Osteocyte (in vitro differentiated cells): ENCODE data around the gene TBC1D1. TPM values are rescaled to one million over a fixed set of nuclear protein-coding genes. Genes with fewer than 3 reads are reported as not detected.

Experiments
- DNase-seq: peaks from one replicate; pipeline ENCODE4 v3.0.0; 2021; ENCODE audit warnings: mixed read lengths; ENCODE audit not compliant: unreplicated experiment; ENCODE audit errors: extremely low spot score
- H3K27ac Mint-ChIP-seq: one replicate; pipeline ENCODE4 v1.8.0; 2021; ENCODE audit warnings: mild to moderate bottlenecking, mixed read lengths; ENCODE audit not compliant: unreplicated experiment
- H3K27me3 Mint-ChIP-seq: one replicate; pipeline ENCODE4 v1.8.0; 2021; ENCODE audit warnings: mixed read lengths; ENCODE audit not compliant: unreplicated experiment
- H3K36me3 Mint-ChIP-seq: one replicate; pipeline ENCODE4 v1.8.0; 2021; ENCODE audit warnings: mixed read lengths; ENCODE audit not compliant: unreplicated experiment
- H3K4me1 Mint-ChIP-seq: one replicate; pipeline ENCODE4 v1.8.0; 2021; ENCODE audit warnings: mixed read lengths; ENCODE audit not compliant: unreplicated experiment
- H3K4me3 Mint-ChIP-seq: one replicate; pipeline ENCODE4 v1.8.0; 2021; ENCODE audit warnings: mild to moderate bottlenecking, moderate library complexity, mixed read lengths; ENCODE audit not compliant: unreplicated experiment
- H3K9me3 Mint-ChIP-seq: one replicate; pipeline ENCODE4 v1.8.0; 2021; ENCODE audit warnings: mixed read lengths; ENCODE audit not compliant: unreplicated experiment
- total RNA-seq: library from RNA; stranded (reverse); gene quantifications from 2 replicates; pipeline ENCODE4 v1.2.1, GENCODE V29; 2021
- TF ChIP-seq, protein P1 (sequence below): fragments of 200-600 bp; sonication (generic); IDR thresholded peaks from 2 replicates; pipeline ENCODE4 v1.5.0; 2021; ENCODE audit warnings: antibody characterized with exemption, mild to moderate bottlenecking, moderate library complexity

Gene TBC1D1
- total RNA-seq, 1 donor from 2014 or later: 46.2 TPM

DNA sequence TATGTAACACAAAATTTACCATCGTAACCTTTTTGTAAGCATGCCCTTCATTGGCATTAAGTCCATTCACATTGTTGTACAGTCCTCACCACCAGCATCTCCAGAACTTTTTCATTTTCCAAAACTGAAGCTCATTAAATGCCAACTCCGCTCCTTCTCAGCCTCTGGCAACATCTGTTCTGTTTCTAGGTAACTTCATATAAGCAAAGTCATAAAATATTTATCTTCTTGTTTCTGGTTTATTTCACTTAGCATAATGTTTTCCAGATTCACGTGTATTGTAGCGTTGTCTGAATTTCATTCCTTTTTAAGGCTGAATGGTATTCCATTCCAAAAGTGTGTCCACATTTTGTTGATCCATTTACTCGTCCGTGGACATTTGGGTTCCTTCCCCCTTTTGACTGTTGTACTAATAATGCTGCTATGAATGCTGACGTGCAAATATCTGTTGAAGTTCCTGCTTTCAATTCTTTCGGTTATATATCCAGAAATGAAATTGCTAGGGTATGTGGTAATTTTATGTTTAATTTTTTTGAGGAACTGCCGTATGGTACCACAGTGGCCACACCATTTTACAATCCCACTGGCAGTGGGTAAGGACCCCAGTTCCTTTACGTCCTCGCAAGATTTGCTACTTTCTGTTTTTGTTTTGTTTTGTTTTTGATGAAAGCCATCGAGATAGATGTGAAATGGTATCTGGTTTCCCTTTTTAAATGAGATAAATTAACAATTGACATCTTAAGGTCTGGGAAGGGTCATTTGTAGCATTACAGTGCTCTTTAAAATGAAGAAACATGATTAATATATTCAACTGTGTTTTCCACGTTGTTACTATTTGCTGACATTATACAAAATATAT, 132.7 kb downstream of the TBC1D1 start:
- H3K4me1 Mint-ChIP-seq: no peaks in the 10 kb centered on the region
- H3K27me3 Mint-ChIP-seq: no peaks in the 10 kb centered on the region
- H3K36me3 Mint-ChIP-seq: peaks cover 25% of the 10 kb centered on the region
- no peak overlapping the region for H3K4me3 Mint-ChIP-seq
- TF ChIP-seq, protein P1, sequence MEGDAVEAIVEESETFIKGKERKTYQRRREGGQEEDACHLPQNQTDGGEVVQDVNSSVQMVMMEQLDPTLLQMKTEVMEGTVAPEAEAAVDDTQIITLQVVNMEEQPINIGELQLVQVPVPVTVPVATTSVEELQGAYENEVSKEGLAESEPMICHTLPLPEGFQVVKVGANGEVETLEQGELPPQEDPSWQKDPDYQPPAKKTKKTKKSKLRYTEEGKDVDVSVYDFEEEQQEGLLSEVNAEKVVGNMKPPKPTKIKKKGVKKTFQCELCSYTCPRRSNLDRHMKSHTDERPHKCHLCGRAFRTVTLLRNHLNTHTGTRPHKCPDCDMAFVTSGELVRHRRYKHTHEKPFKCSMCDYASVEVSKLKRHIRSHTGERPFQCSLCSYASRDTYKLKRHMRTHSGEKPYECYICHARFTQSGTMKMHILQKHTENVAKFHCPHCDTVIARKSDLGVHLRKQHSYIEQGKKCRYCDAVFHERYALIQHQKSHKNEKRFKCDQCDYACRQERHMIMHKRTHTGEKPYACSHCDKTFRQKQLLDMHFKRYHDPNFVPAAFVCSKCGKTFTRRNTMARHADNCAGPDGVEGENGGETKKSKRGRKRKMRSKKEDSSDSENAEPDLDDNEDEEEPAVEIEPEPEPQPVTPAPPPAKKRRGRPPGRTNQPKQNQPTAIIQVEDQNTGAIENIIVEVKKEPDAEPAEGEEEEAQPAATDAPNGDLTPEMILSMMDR: no peak
- DNase-seq: no peak
- H3K27ac Mint-ChIP-seq: no peak overlapping the region
- peaks cover 6% of the 10 kb centered on the region for H3K9me3 Mint-ChIP-seq

DNA sequence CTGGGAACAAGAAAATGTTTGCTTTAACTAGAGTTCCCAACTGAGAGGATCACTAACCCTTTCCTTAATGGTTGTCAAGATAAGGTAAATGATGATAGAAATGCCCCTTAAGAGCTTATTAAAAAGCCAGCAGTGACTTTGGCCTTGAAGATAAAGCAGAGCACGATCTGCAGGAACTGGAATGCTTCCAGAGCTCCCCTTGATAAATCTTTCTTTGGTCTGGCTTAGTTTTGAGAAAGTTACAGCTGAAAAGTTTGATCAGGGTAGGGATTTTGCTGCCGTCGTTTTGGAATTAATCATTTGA, 133.3 kb downstream of the TBC1D1 start:
- no peak for DNase-seq
- no peaks in the 10 kb centered on the region for H3K27me3 Mint-ChIP-seq
- no peak overlapping the region for H3K27ac Mint-ChIP-seq
- H3K36me3 Mint-ChIP-seq: peaks cover 29% of the 10 kb centered on the region
- H3K4me3 Mint-ChIP-seq: no peak overlapping the region
- no peaks in the 10 kb centered on the region for H3K4me1 Mint-ChIP-seq
- H3K9me3 Mint-ChIP-seq: peaks cover 6% of the 10 kb centered on the region
- TF ChIP-seq, protein P1: no peak

DNA sequence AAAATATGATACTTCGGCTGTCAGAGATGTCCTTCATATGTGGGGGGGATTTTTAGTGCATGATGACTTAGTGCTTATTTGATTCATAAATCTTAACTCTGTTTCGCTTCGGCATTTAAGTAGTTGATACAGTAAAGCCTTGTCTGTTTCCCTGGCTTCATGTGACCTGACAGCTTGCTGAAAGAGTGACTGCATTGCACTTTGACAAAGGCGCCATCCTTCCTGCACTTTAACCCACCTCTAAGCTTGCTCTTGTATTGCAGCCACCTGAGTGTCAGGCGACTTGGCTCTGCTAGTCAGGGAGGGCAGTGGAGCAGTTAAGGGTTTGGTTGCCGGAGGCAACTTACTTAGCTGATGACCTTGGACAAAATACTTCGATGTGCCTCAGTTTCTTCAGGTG, 134.8 kb downstream of the TBC1D1 start:
- Mint-ChIP-seq H3K36me3 (peaks cover 34% of the 10 kb centered on the region), H3K27ac (no peak overlapping the region), H3K4me3 (no peak overlapping the region), H3K4me1 (no peaks in the 10 kb centered on the region), H3K27me3 (no peaks in the 10 kb centered on the region), H3K9me3 (peaks cover 3% of the 10 kb centered on the region)
- TF ChIP-seq, protein P1: no peak
- no peak for DNase-seq

DNA sequence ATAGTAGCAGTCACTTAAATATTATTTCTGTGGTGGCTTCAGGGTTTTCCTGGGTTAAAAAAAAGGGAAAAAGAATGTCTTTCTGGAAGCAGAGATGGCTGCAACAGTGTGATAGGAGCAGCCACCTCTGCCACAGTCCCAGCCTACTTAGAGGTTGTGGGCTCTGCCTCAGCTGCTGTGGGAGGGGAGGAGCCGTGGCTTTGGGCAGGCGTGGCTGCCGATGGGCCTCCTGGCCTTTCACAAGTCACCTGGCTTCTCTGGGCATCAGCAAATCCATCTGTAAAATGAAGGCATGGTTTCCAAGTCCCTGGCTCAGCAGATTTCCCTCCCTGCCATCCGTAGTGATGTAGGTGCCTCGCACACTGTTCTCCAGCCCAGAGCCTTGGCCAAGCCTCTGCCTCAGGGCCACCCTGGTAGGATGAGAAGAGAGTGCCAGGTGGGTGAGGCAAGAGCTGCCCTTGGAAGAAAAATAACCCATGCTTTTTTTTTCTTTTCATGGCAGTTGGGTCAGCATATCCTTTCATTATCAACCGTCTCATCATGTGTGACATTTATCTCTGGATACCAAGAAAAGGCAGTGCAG, 135.4 kb downstream of the TBC1D1 start:
- Mint-ChIP-seq H3K27me3 (no peaks in the 10 kb centered on the region), H3K4me3 (no peak overlapping the region), H3K9me3 (no peaks in the 10 kb centered on the region), H3K36me3 (peaks cover 29% of the 10 kb centered on the region), H3K4me1 (no peaks in the 10 kb centered on the region), H3K27ac (no peak overlapping the region)
- TF ChIP-seq, protein P1: no peak
- DNase-seq: no peak

DNA sequence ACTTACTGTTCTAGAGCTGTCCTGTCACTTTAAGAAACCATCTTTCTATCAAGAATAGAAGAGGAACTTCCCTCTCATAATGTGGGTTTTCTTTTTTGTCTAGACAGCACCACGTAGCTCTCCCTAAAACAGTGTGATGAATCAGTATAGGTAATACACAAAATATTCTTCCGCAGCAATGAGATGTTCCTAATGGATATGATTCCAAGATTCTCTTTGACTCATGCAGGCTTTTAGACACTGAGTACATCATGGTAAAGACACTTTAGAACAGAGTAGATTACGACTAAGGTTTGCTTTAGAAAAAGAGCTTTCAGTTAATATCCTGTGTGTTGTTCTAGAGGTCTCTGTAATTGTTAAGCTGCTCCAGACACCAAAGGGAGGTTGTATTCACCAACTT, 139.1 kb downstream of the TBC1D1 start:
- Mint-ChIP-seq H3K4me1 (peaks cover under 1% of the 10 kb centered on the region), H3K4me3 (no peak overlapping the region), H3K27ac (no peak overlapping the region), H3K27me3 (no peaks in the 10 kb centered on the region), H3K36me3 (peaks cover 12% of the 10 kb centered on the region), H3K9me3 (no peaks in the 10 kb centered on the region)
- no peak for DNase-seq
- TF ChIP-seq, protein P1: no peak
